A549 (cell line): Measurements from ENCODE around the gene SOX8. TPM values are rescaled to one million over a fixed set of nuclear protein-coding genes. Genes with fewer than 3 reads are reported as not detected.

ENCODE experiments used
- ATAC-seq, 2 experiments: fragments of 200-7000 bp in 1 of 2; fragments of >200 bp in 1 of 2; cut with Nextera tagmentation in 1 of 2; cut with Tn5 transposase in 1 of 2; 3 replicates each; pipeline versions ENCODE4 v1.8.0 to v1.9.1; 2018 to 2020; ENCODE audit warnings: mild to moderate bottlenecking in 1 of 2, moderate library complexity in 1 of 2
- CTCF ChIA-PET: fragments of 300-600 bp; sonication (Branson Sonifier 250); formaldehyde crosslinking; extraction: SDS; loops from one replicate; lab custom pipeline; 2021; ENCODE audit warnings: antibody characterized with exemption, inconsistent platforms; lab: Yijun Ruan, JAX
- POLR2A ChIA-PET: fragments of 350-600 bp; formaldehyde crosslinking; extraction: SDS; loops from one replicate; lab custom pipeline; 2021; ENCODE audit warnings: antibody characterized with exemption, inconsistent platforms; lab: Yijun Ruan, JAX
- DNase-seq, 2 experiments: peaks; one replicate each; pipeline versions ENCODE4 v3.0.0 to v3.0.0-alpha.2; 2011 to 2016; ENCODE audit warnings: low read depth in 1 of 2, low spot score in 1 of 2
- FAIRE-seq: peaks from 2 replicates; lab custom pipeline; 2011; peaks lifted over from hg19 to GRCh38; lab: Jason Lieb, UNC
- H3K27ac ChIP-seq, 2 experiments: fragments of >200 bp; sonication (Bioruptor Twin); formaldehyde crosslinking; 3 replicates each; pipeline ENCODE4 v1.5.1; 2016 to 2017
- H3K4me1 ChIP-seq: fragments of >200 bp; sonication (Bioruptor Twin); formaldehyde crosslinking; 3 replicates; pipeline ENCODE4 v1.6.1; 2016
- H3K4me2 ChIP-seq: fragments of >200 bp; sonication (Bioruptor Twin); formaldehyde crosslinking; 3 replicates; pipeline ENCODE4 v1.6.1; 2016
- H3K4me3 ChIP-seq: fragments of >200 bp; sonication (Bioruptor Twin); formaldehyde crosslinking; 3 replicates; pipeline ENCODE4 v1.5.1; 2016
- H3K9me3 ChIP-seq: fragments of >200 bp; sonication (Bioruptor Twin); formaldehyde crosslinking; 3 replicates; pipeline ENCODE4 v1.6.1; 2016
- CHD4 ChIP-seq: fragments of 200-600 bp; sonication (generic); IDR thresholded peaks from 2 replicates; pipeline ENCODE4 v1.6.1; 2016; ENCODE audit warnings: antibody characterized with exemption, mild to moderate bottlenecking, borderline replicate concordance
- ESRRA ChIP-seq: fragments of 150-350 bp; IDR thresholded peaks from 2 replicates; pipeline ENCODE4 v1.6.1; 2014; ENCODE audit warnings: mild to moderate bottlenecking, low read length, borderline replicate concordance
- FOSB ChIP-seq: fragments of 250-450 bp; sonication (Bioruptor Pico); IDR thresholded peaks from 2 replicates; pipeline ENCODE4 v1.5.0; 2020; ENCODE audit warnings: mild to moderate bottlenecking, moderate library complexity
- FOSL2 ChIP-seq, 2 experiments: fragments of 450-650 bp in 1 of 2; fragments of >200 bp in 1 of 2; sonication (Bioruptor Twin) in 1 of 2; formaldehyde crosslinking; IDR thresholded peaks; 2 replicates each; pipeline versions ENCODE4 v1.5.0 to v1.6.1; 2016 to 2020; ENCODE audit warnings: mild to moderate bottlenecking in 1 of 2, moderate library complexity in 1 of 2
- FOXS1 ChIP-seq: fragments of 250-450 bp; sonication (Bioruptor Pico); IDR thresholded peaks from 2 replicates; pipeline ENCODE4 v1.5.0; 2020; ENCODE audit warnings: mild to moderate bottlenecking, moderate library complexity
- GATA3 ChIP-seq: IDR thresholded peaks from 2 replicates; pipeline ENCODE4 v1.6.1; 2012; ENCODE audit warnings: borderline replicate concordance
- HOXA7 ChIP-seq: fragments of 250-450 bp; sonication (Bioruptor Pico); IDR thresholded peaks from 2 replicates; pipeline ENCODE4 v1.5.0; 2020; ENCODE audit warnings: mild to moderate bottlenecking, moderate library complexity
- JUNB ChIP-seq: fragments of >200 bp; sonication (Bioruptor Twin); formaldehyde crosslinking; IDR thresholded peaks from 2 replicates; pipeline ENCODE4 v1.6.1; 2016
- KDM1A ChIP-seq: fragments of 200-600 bp; sonication (generic); IDR thresholded peaks from 2 replicates; pipeline ENCODE4 v1.6.1; 2016; ENCODE audit warnings: low read depth, mild to moderate bottlenecking
- KDM5A ChIP-seq: fragments of 200-600 bp; sonication (generic); IDR thresholded peaks from 2 replicates; pipeline ENCODE4 v1.6.1; 2016; ENCODE audit warnings: antibody characterized with exemption, mild to moderate bottlenecking
- MAZ ChIP-seq: fragments of 150-350 bp; IDR thresholded peaks from 2 replicates; pipeline ENCODE4 v1.6.1; 2014; ENCODE audit warnings: antibody characterized with exemption, low read depth, low read length, borderline replicate concordance
- NFE2L2 ChIP-seq: fragments of 150-350 bp; conservative IDR thresholded peaks from 2 replicates; pipeline ENCODE4 v1.6.1; 2014; ENCODE audit warnings: low read length
- PHF8 ChIP-seq: fragments of 200-600 bp; sonication (generic); IDR thresholded peaks from 2 replicates; pipeline ENCODE4 v1.6.1; 2016; ENCODE audit warnings: low read depth, mild to moderate bottlenecking, antibody characterized with exemption, moderate library complexity, borderline replicate concordance
- RARB ChIP-seq: fragments of 250-450 bp; sonication (Bioruptor Pico); IDR thresholded peaks from 2 replicates; pipeline ENCODE4 v1.8.0; 2021; ENCODE audit warnings: mild to moderate bottlenecking, moderate library complexity
- RFX5 ChIP-seq: fragments of 450-650 bp; IDR thresholded peaks from 2 replicates; pipeline ENCODE4 v1.7.1; 2014; ENCODE audit warnings: antibody characterized with exemption, mild to moderate bottlenecking, moderate library complexity
- SMC3 ChIP-seq: fragments of >200 bp; sonication (Bioruptor Twin); formaldehyde crosslinking; IDR thresholded peaks from 3 replicates; pipeline ENCODE4 v1.6.1; 2018; ENCODE audit warnings: inconsistent platforms
- TFCP2L1 ChIP-seq: fragments of 250-450 bp; sonication (Bioruptor Pico); IDR thresholded peaks from 2 replicates; pipeline ENCODE4 v1.5.0; 2021; ENCODE audit warnings: mild to moderate bottlenecking
- ZC3H11A ChIP-seq: fragments of 450-650 bp; IDR thresholded peaks from 2 replicates; pipeline ENCODE4 v1.6.1; 2014; ENCODE audit warnings: antibody characterized with exemption, mild to moderate bottlenecking
- ZSCAN20 ChIP-seq: fragments of 250-450 bp; sonication (Bioruptor Pico); IDR thresholded peaks from 2 replicates; pipeline ENCODE4 v1.8.0; 2022; ENCODE audit warnings: mild to moderate bottlenecking, moderate library complexity
- WGBS: methylation state at CpG from one replicate; pipeline ENCODE4 v1.1.6; 2017; ENCODE audit errors: missing lambda C conversion rate; 5-methylcytosine and 5-hydroxymethylcytosine counted together
- polyA plus RNA-seq, 4 experiments: library from polyadenylated mRNA; depleted of rRNA in 3 of 4; stranded (reverse); fragments of >200 nt; fragmentation: RNase III in 1 of 4; extraction: RNeasy Plus Mini Kit Qiagen cat#74134 plus additional on column Dnase treatment in 1 of 4; gene quantifications; 2 replicates in 3 of 4; 3 replicates in 1 of 4; pipeline ENCODE4 v1.2.3, GENCODE V29; 2011 to 2017
- TF ChIP-seq, protein P1 (sequence below): fragments of 200-600 bp; sonication (generic); IDR thresholded peaks from 2 replicates; pipeline ENCODE4 v1.6.1; 2016; ENCODE audit warnings: antibody characterized with exemption, mild to moderate bottlenecking, moderate library complexity
- TF ChIP-seq, protein P2 (sequence below): IDR thresholded peaks from 2 replicates; pipeline ENCODE4 v1.6.1; 2012; ENCODE audit warnings: low read depth, borderline replicate concordance
- TF ChIP-seq, protein P3 (sequence below): fragments of 150-350 bp; IDR thresholded peaks from 2 replicates; pipeline ENCODE4 v1.6.1; 2014; ENCODE audit warnings: low read depth, mild to moderate bottlenecking, low read length
- TF ChIP-seq, protein P4 (sequence below): fragments of 250-450 bp; sonication (Bioruptor Pico); IDR thresholded peaks from 2 replicates; pipeline ENCODE4 v1.5.0; 2020; ENCODE audit warnings: low read depth, mild to moderate bottlenecking, moderate library complexity
- TF ChIP-seq, protein P5 (sequence below): fragments of 450-650 bp; IDR thresholded peaks from 2 replicates; pipeline ENCODE4 v1.6.1; 2014; ENCODE audit warnings: antibody characterized with exemption
- TF ChIP-seq, protein P6 (sequence below): fragments of >200 bp; sonication (Bioruptor Twin); formaldehyde crosslinking; IDR thresholded peaks from 3 replicates; pipeline ENCODE4 v1.6.1; 2016

Gene SOX8
- polyA plus RNA-seq, 2 of the 4 experiments (the other 2 are of a cell fraction) = 0.06 to 0.22 TPM

DNA sequence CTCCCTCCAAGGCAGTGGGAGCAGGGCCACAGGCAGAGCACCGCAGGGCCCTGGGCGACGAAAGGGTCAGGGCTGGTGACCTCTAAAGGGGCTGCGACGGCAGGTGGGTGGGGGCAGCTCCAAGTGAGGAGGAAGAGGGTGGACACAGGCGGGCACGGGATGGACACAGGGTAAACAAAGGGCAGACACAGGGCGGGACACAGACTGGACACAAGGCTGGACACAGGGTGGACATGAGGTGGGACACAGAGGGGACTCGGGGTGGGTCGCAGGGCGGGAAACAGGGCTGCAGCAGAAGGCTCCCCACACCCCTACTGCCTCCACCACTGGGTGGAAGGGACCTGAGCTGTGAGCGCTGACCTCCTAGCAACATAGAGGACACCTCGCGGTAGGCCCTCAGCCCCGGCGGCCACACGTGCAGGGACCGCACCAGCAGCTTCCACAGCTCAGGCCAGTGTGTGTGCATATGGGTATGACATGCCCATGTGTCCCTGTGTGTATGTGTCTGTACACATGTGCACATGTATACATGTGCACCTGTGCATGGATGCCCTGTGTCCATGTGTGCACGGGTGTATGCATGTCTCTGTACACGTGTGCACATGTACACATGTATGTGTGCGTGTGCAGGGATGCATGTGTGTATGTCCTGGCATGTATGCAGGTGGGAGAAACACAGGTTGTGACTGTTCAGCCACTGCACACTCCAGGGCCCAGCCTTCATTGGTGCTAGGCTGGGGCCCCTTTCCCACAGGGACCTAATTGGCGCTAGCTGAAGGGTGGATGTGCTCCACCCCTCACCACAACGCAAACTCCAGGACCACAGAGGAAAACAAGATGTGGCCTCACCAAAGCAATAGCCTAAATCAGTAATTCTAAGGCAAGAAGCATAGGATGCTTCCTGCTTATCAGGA is 18.4 kb upstream of the SOX8 start:
- 93% methylated on average over 23 of the region's 23 CpGs for WGBS
- no peak overlapping the region for H3K4me2 ChIP-seq
- no peak; a peak in 1 of 6 replicates for ATAC-seq
- H3K4me1 ChIP-seq = no peaks in the 10 kb centered on the region
- no peak overlapping the region for H3K4me3 ChIP-seq
- no peak for FAIRE-seq
- TF ChIP-seq, protein P1, sequence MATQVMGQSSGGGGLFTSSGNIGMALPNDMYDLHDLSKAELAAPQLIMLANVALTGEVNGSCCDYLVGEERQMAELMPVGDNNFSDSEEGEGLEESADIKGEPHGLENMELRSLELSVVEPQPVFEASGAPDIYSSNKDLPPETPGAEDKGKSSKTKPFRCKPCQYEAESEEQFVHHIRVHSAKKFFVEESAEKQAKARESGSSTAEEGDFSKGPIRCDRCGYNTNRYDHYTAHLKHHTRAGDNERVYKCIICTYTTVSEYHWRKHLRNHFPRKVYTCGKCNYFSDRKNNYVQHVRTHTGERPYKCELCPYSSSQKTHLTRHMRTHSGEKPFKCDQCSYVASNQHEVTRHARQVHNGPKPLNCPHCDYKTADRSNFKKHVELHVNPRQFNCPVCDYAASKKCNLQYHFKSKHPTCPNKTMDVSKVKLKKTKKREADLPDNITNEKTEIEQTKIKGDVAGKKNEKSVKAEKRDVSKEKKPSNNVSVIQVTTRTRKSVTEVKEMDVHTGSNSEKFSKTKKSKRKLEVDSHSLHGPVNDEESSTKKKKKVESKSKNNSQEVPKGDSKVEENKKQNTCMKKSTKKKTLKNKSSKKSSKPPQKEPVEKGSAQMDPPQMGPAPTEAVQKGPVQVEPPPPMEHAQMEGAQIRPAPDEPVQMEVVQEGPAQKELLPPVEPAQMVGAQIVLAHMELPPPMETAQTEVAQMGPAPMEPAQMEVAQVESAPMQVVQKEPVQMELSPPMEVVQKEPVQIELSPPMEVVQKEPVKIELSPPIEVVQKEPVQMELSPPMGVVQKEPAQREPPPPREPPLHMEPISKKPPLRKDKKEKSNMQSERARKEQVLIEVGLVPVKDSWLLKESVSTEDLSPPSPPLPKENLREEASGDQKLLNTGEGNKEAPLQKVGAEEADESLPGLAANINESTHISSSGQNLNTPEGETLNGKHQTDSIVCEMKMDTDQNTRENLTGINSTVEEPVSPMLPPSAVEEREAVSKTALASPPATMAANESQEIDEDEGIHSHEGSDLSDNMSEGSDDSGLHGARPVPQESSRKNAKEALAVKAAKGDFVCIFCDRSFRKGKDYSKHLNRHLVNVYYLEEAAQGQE = no peak
- TF ChIP-seq KDM1A (no peak), FOSB (CRISPR knock-in tag) (no peak), ZSCAN20 (CRISPR knock-in tag) (no peak), SMC3 (no peak), JUNB (no peak), PHF8 (no peak), KDM5A (no peak), GATA3 (no peak), HOXA7 (CRISPR knock-in tag) (no peak), NFE2L2 (no peak), CHD4 (no peak)
- TF ChIP-seq, protein P2, sequence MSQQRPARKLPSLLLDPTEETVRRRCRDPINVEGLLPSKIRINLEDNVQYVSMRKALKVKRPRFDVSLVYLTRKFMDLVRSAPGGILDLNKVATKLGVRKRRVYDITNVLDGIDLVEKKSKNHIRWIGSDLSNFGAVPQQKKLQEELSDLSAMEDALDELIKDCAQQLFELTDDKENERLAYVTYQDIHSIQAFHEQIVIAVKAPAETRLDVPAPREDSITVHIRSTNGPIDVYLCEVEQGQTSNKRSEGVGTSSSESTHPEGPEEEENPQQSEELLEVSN = no peak
- TF ChIP-seq, protein P3, sequence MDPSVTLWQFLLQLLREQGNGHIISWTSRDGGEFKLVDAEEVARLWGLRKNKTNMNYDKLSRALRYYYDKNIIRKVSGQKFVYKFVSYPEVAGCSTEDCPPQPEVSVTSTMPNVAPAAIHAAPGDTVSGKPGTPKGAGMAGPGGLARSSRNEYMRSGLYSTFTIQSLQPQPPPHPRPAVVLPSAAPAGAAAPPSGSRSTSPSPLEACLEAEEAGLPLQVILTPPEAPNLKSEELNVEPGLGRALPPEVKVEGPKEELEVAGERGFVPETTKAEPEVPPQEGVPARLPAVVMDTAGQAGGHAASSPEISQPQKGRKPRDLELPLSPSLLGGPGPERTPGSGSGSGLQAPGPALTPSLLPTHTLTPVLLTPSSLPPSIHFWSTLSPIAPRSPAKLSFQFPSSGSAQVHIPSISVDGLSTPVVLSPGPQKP = no peak
- TF ChIP-seq, protein P4, sequence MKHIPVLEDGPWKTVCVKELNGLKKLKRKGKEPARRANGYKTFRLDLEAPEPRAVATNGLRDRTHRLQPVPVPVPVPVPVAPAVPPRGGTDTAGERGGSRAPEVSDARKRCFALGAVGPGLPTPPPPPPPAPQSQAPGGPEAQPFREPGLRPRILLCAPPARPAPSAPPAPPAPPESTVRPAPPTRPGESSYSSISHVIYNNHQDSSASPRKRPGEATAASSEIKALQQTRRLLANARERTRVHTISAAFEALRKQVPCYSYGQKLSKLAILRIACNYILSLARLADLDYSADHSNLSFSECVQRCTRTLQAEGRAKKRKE (CRISPR knock-in tag) = no peak
- POLR2A ChIA-PET = interaction anchor here (0.7 kb wide), 1 partner anchor 24 kb away, joined by 8 read pairs; no protein-coding TSS in a partner anchor
- CTCF ChIA-PET = interaction anchor here (0.7 kb wide), 1 partner anchor 91 kb away, joined by 3 read pairs; no protein-coding TSS in a partner anchor
- H3K27ac ChIP-seq = no peak overlapping the region
- DNase-seq = no peak
- peaks cover 16% of the 10 kb centered on the region for H3K9me3 ChIP-seq

DNA sequence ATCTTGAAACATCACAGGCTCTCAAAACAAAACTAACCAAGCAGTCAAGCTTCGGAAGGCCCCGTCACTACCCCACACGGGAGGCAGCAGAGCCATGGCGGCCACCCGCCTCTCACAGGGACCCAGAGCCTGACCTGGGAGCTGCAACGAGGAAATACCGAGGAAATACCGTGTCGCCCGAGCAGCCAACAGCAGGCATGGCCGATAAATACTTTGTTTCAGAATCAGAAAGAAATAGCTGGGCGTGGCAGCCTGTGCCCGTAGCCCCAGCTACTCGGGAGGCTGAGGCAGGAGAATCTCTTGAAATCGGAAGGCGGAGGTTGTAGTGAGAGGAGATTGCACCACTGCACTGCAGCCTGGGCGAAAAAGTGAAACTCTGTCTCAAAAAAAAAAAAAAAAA is 17.7 kb upstream of the SOX8 start:
- POLR2A ChIA-PET = interaction anchor here (0.7 kb wide), 1 partner anchor 23 kb away, joined by 8 read pairs; no protein-coding TSS in a partner anchor
- no peak for ATAC-seq
- WGBS = 94% methylated on average over 17 of the region's 17 CpGs
- no peak for FAIRE-seq
- Histone ChIP-seq H3K4me1 (no peaks in the 10 kb centered on the region), H3K9me3 (peaks cover 16% of the 10 kb centered on the region), H3K4me2 (no peak overlapping the region), H3K4me3 (no peak overlapping the region), H3K27ac (no peak overlapping the region)
- TF ChIP-seq FOSL2 (IDR thresholded peaks at IDR 0.05) (no peak), FOSL2 (CRISPR knock-in tag; IDR thresholded peaks at IDR 0.05) (no peak), RARB (CRISPR knock-in tag) (no peak), JUNB (no peak), KDM1A (no peak), RFX5 (no peak), MAZ (no peak), TFCP2L1 (no peak), ZC3H11A (no peak), FOXS1 (no peak), ESRRA (no peak)
- TF ChIP-seq, protein P5, sequence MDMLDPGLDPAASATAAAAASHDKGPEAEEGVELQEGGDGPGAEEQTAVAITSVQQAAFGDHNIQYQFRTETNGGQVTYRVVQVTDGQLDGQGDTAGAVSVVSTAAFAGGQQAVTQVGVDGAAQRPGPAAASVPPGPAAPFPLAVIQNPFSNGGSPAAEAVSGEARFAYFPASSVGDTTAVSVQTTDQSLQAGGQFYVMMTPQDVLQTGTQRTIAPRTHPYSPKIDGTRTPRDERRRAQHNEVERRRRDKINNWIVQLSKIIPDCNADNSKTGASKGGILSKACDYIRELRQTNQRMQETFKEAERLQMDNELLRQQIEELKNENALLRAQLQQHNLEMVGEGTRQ = no peak
- TF ChIP-seq, protein P6, sequence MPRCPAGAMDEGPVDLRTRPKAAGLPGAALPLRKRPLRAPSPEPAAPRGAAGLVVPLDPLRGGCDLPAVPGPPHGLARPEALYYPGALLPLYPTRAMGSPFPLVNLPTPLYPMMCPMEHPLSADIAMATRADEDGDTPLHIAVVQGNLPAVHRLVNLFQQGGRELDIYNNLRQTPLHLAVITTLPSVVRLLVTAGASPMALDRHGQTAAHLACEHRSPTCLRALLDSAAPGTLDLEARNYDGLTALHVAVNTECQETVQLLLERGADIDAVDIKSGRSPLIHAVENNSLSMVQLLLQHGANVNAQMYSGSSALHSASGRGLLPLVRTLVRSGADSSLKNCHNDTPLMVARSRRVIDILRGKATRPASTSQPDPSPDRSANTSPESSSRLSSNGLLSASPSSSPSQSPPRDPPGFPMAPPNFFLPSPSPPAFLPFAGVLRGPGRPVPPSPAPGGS = no peak
- DNase-seq = no peak
- CTCF ChIA-PET = interaction anchor here (0.5 kb wide), 1 partner anchor 149 kb away, joined by 3 read pairs; no protein-coding TSS in a partner anchor
